Epithelial cell of esophagus (primary cell): ENCODE data around the gene ABCB9.

ENCODE experiments used
- DNase-seq: peaks from one replicate; pipeline ENCODE4 v3.0.0; 2010; ENCODE audit warnings: low read depth
- H3K4me3 ChIP-seq: 2 replicates; pipeline ENCODE4 v1.5.1; 2011; ENCODE audit warnings: mild to moderate bottlenecking, low read length, control low read depth
- CTCF ChIP-seq: IDR thresholded peaks from 2 replicates; pipeline ENCODE4 v1.5.1; 2011; ENCODE audit warnings: low read depth, mild to moderate bottlenecking, low read length, control low read depth, inconsistent platforms; ENCODE audit not compliant: insufficient read depth; ENCODE audit errors: missing control alignments

Gene ABCB9

GRCh38 chr12:122989225-122989839, 23.1 kb upstream of the ABCB9 start:
- H3K4me3 ChIP-seq = no peak overlapping the region
- no peak for DNase-seq
- no peak for TF ChIP-seq CTCF

DNA sequence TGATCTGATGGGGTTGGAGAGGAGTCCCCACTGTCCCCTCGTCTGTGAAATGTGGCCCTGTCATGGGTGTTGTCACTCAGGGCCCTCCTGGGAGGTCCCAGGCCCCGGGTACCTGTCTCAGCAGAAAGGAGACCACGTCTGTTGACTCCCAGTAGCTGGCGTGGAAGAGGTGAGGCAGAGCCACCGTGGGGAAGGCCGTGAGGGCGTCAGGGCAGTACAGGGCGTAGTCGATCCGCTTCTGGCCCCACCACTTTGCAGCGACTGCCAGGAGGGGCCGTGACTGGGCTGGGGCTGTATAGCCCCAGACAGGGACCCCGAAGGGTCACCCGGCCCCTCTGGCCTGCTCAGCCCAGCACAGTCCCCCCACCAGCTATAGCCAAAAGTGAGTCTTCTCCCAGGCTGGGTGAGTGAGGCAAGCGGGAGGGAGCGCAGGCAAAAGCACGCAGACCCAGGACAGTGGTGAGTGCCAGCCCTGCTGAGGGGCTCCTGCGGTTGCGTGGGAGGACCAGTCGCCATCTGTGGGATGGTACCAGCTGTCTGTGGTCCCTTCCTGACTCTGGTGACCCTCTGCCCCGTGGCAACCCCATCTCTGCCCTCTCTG, 22.4 kb upstream of the ABCB9 start:
- DNase-seq = no peak
- H3K4me3 ChIP-seq = no peak overlapping the region
- TF ChIP-seq CTCF = no peak

DNA sequence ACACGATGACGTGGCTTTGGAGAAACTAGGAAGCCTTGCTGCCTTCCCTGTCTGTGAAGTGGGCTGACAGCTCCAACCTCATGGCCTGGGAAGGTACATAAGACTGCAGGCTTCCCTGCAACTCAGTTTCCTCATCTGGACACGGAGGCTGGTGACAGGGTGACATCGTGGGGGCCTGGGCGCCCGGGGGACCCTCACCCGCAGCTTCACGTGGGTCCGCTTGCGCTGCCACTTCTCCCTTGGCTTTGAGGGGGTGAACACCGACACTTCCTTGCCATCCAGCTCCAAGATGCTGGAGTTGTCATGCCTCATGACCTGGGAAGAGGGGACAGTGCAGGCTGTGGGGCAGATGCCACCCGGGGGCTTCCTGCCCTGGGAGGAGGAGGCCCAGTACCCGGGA, 21.8 kb upstream of the ABCB9 start:
- TF ChIP-seq CTCF = no peak
- no peak for DNase-seq
- H3K4me3 ChIP-seq = no peak overlapping the region

GRCh38 chr12:122987086-122987951, 21.1 kb upstream of the ABCB9 start:
- peak; percentile 37 for DNase-seq
- no peak for TF ChIP-seq CTCF
- H3K4me3 ChIP-seq = no peak overlapping the region

- no peak overlapping the region for H3K4me3 ChIP-seq
- no peak for TF ChIP-seq CTCF
- DNase-seq = no peak
Measured at GRCh38 chr12:122986258-122986871, 20.1 kb upstream of the ABCB9 start.

GRCh38 chr12:122985338-122986257, 19.3 kb upstream of the ABCB9 start:
- no peak for TF ChIP-seq CTCF
- no peak for DNase-seq
- no peak overlapping the region for H3K4me3 ChIP-seq
